Keratinocyte (primary cell): ENCODE data around the gene MFAP4.

Experiments used
- CTCF ChIP-seq, 3 experiments: IDR thresholded peaks in 1 of 3; conservative IDR thresholded peaks in 1 of 3; optimal IDR thresholded peaks in 1 of 3; 2 replicates in 2 of 3; 3 replicates in 1 of 3; pipeline versions ENCODE3 to v1.5.1; 2011; ENCODE audit warnings: low read length in 3 of 3, mild to moderate bottlenecking in 3 of 3, moderate library complexity in 2 of 3, control low read depth in 1 of 3, inconsistent platforms in 1 of 3; ENCODE audit not compliant: insufficient read depth in 2 of 3; ENCODE audit errors: extremely low read depth in 1 of 3
- EZH2 ChIP-seq: IDR thresholded peaks from one replicate; pipeline ENCODE4 v1.6.1; 2012; ENCODE audit warnings: inconsistent platforms, mild to moderate bottlenecking, low read length, moderate library complexity

DNA sequence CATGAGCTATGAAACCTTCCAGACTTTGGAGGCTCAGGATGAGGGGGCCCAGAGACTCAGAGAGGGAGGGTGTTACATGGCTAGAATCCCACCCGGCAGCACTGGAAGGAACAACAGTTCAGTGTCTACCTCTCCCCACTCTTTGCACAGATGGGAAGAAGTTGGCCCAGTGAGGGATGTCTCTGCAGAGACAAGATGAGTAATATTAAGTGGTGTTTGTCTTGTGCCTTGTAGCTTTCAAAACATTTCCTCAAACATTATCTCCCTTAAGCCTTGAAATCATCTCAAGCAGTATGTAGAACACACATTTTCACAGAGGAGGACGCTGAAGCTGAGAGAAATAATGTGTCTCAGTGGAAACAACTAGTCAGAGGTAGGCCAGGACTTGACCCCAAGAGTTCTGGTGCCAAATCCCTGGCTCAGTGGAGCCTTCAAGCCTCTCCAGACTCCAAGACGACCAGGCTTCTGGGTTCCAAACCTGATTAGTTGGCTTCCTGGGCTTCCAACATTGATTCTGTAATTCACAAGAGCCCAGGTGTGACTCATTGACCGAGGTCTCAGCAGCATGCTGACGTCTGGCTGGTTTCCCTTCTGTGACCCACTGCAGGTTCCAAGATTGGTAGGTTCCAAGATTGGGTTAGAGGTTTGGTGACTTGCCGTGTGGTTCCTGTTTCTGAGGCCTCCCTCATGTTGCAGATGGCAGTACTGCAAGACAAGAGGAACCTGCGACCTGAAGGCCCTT is 31.4 kb upstream of the MFAP4 start:
- TF ChIP-seq EZH2 = no peak
- TF ChIP-seq CTCF (optimal IDR thresholded peaks at IDR 0.05 in 1 of 3, IDR thresholded peaks at IDR 0.05 in 1 of 3, conservative IDR thresholded peaks at IDR 0.05 in 1 of 3; ENCODE audit: extremely low read depth in 1 of 3, insufficient read depth in 2 of 3, low read length in 3 of 3) = no peak
